SU-DHL-6 (cell line): ENCODE measurements around the gene DDX31.

ENCODE experiments used
- CTCF ChIP-seq: fragments of 200-600 bp; sonication (generic); IDR thresholded peaks from one replicate; pipeline ENCODE4 v1.5.1; 2017; ENCODE audit warnings: antibody characterized with exemption, mild to moderate bottlenecking, low read length, moderate library complexity; ENCODE audit not compliant: insufficient read depth, poor library complexity, severe bottlenecking
- EZH2phosphoT487 ChIP-seq: fragments of 200-600 bp; sonication (generic), shearing (Covaris generic); conservative IDR thresholded peaks from 2 replicates; pipeline ENCODE4 v1.6.1; 2018; ENCODE audit warnings: mild to moderate bottlenecking, antibody characterized with exemption, low read length, moderate library complexity, mixed read lengths

- TF ChIP-seq CTCF (no peak), EZH2phosphoT487 (no peak)
These were observed 87.5 kb downstream of the DDX31 start, which contains the start of gene BARHL1 for GRCh38 chr9:132582276-132582785.
